ENCODE measurements around the gene YPEL1.

GRCh38 chr22:21727159-21727558 is 8.4 kb downstream of the YPEL1 start:
- TF ChIP-seq CTCF (conservative IDR thresholded peaks at IDR 0.05; ENCODE audit: low read length) = no peak
- TF ChIP-seq EZH2phosphoT487 (IDR thresholded peaks at IDR 0.05; ENCODE audit: borderline replicate concordance, low read depth, low read length) = no peak
